Loucy (cell line): ENCODE results near the gene LRIG1.

Experiments
- H2AFZ ChIP-seq: fragments of 200-600 bp; sonication (generic); 2 replicates; pipeline ENCODE4 v1.6.0; 2016; ENCODE audit warnings: antibody characterized with exemption, mild to moderate bottlenecking, low read length, moderate library complexity
- H3F3A ChIP-seq: fragments of 200-600 bp; 2 replicates; pipeline ENCODE4 v1.6.0; 2016; ENCODE audit warnings: antibody characterized with exemption, low read depth, mild to moderate bottlenecking
- H3K27me3 ChIP-seq: fragments of 200-600 bp; sonication (generic); 2 replicates; pipeline ENCODE4 v1.6.1; 2014; ENCODE audit warnings: low read length, mild to moderate bottlenecking; ENCODE audit not compliant: insufficient read depth, poor library complexity, severe bottlenecking
- H3K36me3 ChIP-seq: fragments of 200-600 bp; sonication (generic); 2 replicates; pipeline ENCODE4 v1.6.1; 2016; ENCODE audit warnings: low read length; ENCODE audit not compliant: insufficient read depth
- H3K4me1 ChIP-seq: fragments of 200-600 bp; sonication (generic); 2 replicates; pipeline ENCODE4 v1.5.1; 2014; ENCODE audit warnings: low read length, mild to moderate bottlenecking; ENCODE audit not compliant: insufficient read depth, poor library complexity, severe bottlenecking
- H3K4me2 ChIP-seq: fragments of 200-600 bp; sonication (generic); 2 replicates; pipeline ENCODE4 v1.6.0; 2014; ENCODE audit warnings: antibody characterized with exemption, low read length, low read depth, mild to moderate bottlenecking; ENCODE audit not compliant: poor library complexity, severe bottlenecking
- H3K4me3 ChIP-seq: fragments of 200-600 bp; sonication (generic); 2 replicates; pipeline ENCODE4 v1.5.1; 2014; ENCODE audit warnings: low read length, mild to moderate bottlenecking, mixed read lengths; ENCODE audit not compliant: poor library complexity, severe bottlenecking
- H3K79me2 ChIP-seq: fragments of 200-600 bp; sonication (generic); 2 replicates; pipeline ENCODE4 v1.6.1; 2014; ENCODE audit warnings: low read length; ENCODE audit not compliant: insufficient read depth
- H3K9ac ChIP-seq: fragments of 200-600 bp; sonication (generic); 2 replicates; pipeline ENCODE4 v1.6.0; 2014; ENCODE audit warnings: mild to moderate bottlenecking, low read depth, low read length, moderate library complexity; ENCODE audit not compliant: poor library complexity, severe bottlenecking
- H3K9me2 ChIP-seq: fragments of 200-600 bp; sonication (generic); replicated peaks from 2 replicates; pipeline ENCODE4 v1.6.1; 2016; ENCODE audit warnings: low read depth, low read length, mixed read lengths
- H3K9me3 ChIP-seq: fragments of 200-600 bp; sonication (generic); 2 replicates; pipeline ENCODE4 v1.6.1; 2014; ENCODE audit warnings: mild to moderate bottlenecking, antibody characterized with exemption, low read length, low read depth; ENCODE audit not compliant: insufficient read depth
- H4K20me1 ChIP-seq: fragments of 200-600 bp; sonication (generic); 2 replicates; pipeline ENCODE4 v1.6.0; 2014; ENCODE audit warnings: antibody characterized with exemption, low read length, mild to moderate bottlenecking; ENCODE audit not compliant: insufficient read depth, poor library complexity, severe bottlenecking
- EZH2phosphoT487 ChIP-seq: fragments of 200-600 bp; IDR thresholded peaks from 2 replicates; pipeline ENCODE4 v1.6.1; 2018; ENCODE audit warnings: antibody characterized with exemption, mild to moderate bottlenecking, moderate library complexity, borderline replicate concordance
- TF ChIP-seq, protein P1 (sequence below): fragments of 200-600 bp; sonication (generic); conservative IDR thresholded peaks from 2 replicates; pipeline ENCODE4 v1.5.1; 2014; ENCODE audit warnings: mild to moderate bottlenecking, antibody characterized with exemption, low read length

Gene LRIG1

DNA sequence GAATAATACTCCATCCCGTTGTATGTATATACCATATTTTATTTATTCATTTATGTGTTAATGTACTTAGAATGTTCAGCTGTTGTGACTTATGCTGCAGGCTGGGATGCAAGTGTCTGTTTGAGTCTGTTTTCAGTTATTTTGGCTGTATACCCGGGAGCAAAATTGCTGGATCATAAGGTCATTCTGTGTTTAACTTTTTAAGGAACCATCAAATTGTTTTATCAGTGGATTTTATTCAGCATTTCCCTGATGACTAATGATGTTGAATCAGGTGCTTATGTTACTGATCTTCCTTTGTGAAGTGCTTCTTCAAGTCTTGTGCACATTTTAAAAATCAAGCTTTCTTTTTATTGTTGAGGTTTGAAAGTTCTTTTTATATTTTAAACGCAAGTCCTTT is 161.9 kb downstream of the LRIG1 start:
- no peaks in the 10 kb centered on the region for H3K79me2 ChIP-seq
- H2AFZ ChIP-seq: no peak overlapping the region
- H3K27me3 ChIP-seq: no peaks in the 10 kb centered on the region
- no peak overlapping the region for H3K9ac ChIP-seq
- H3K4me3 ChIP-seq: no peak overlapping the region
- H3K9me2 ChIP-seq: no peaks in the 10 kb centered on the region
- no peaks in the 10 kb centered on the region for H3F3A ChIP-seq
- H3K9me3 ChIP-seq: no peaks in the 10 kb centered on the region
- TF ChIP-seq EZH2phosphoT487: no peak
- TF ChIP-seq, protein P1, sequence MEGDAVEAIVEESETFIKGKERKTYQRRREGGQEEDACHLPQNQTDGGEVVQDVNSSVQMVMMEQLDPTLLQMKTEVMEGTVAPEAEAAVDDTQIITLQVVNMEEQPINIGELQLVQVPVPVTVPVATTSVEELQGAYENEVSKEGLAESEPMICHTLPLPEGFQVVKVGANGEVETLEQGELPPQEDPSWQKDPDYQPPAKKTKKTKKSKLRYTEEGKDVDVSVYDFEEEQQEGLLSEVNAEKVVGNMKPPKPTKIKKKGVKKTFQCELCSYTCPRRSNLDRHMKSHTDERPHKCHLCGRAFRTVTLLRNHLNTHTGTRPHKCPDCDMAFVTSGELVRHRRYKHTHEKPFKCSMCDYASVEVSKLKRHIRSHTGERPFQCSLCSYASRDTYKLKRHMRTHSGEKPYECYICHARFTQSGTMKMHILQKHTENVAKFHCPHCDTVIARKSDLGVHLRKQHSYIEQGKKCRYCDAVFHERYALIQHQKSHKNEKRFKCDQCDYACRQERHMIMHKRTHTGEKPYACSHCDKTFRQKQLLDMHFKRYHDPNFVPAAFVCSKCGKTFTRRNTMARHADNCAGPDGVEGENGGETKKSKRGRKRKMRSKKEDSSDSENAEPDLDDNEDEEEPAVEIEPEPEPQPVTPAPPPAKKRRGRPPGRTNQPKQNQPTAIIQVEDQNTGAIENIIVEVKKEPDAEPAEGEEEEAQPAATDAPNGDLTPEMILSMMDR: no peak
- no peaks in the 10 kb centered on the region for H4K20me1 ChIP-seq
- no peaks in the 10 kb centered on the region for H3K36me3 ChIP-seq
- H3K4me2 ChIP-seq: no peak overlapping the region
- H3K4me1 ChIP-seq: peaks cover 27% of the 10 kb centered on the region

DNA sequence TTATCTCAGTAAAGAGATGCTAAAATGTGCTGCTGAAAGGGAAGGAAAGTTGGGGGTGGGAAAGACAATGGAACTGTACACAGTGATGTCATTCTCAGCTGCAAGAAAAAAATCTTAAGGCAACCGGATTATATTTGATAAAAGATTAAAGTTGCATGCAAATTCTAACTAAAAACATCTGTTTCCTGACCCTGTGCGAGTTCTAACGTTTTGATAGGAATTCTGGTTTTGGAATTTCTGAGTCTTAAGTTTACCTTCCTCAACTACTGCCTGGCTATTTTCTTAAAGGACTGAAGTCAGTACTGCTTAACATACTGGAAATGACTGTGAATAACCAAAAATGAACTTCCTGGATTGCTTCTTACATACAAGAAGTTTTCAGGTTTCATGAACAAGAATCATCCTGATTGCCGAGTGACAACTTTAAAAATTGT is 164.5 kb downstream of the LRIG1 start:
- Histone ChIP-seq H3K9me2 (no peaks in the 10 kb centered on the region), H3F3A (no peaks in the 10 kb centered on the region), H3K9ac (no peak overlapping the region), H3K79me2 (no peaks in the 10 kb centered on the region), H3K4me1 (peaks cover 24% of the 10 kb centered on the region), H3K9me3 (no peaks in the 10 kb centered on the region), H2AFZ (no peak overlapping the region), H4K20me1 (no peaks in the 10 kb centered on the region), H3K4me3 (no peak overlapping the region), H3K4me2 (no peak overlapping the region), H3K36me3 (no peaks in the 10 kb centered on the region), H3K27me3 (no peaks in the 10 kb centered on the region)
- TF ChIP-seq, protein P1: no peak
- no peak for TF ChIP-seq EZH2phosphoT487

DNA sequence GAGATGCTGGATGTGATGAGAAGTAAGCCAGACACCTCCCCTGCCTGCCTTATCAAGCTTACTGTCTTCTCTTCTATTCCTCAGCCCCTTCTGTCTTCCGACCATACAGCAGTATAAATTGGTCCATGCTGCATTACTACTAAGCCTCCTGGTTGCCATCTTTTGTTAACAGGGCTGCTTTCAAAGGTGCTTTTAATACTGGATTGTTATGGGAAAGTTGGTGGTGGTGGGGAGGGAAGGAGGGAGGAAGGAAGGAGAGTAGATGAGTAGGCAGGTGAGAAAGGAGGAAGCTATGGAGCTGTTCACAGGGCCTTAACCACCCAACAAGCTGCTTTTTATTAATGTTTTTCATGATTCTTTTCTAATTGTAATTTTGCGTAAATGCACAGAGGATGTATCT is 165.2 kb downstream of the LRIG1 start:
- Histone ChIP-seq H3F3A (no peaks in the 10 kb centered on the region), H2AFZ (no peak overlapping the region), H3K27me3 (no peaks in the 10 kb centered on the region), H3K4me3 (no peak overlapping the region), H3K4me1 (peaks cover 24% of the 10 kb centered on the region), H4K20me1 (no peaks in the 10 kb centered on the region), H3K4me2 (no peak overlapping the region), H3K9ac (no peak overlapping the region), H3K9me2 (no peaks in the 10 kb centered on the region), H3K79me2 (no peaks in the 10 kb centered on the region), H3K36me3 (no peaks in the 10 kb centered on the region), H3K9me3 (no peaks in the 10 kb centered on the region)
- TF ChIP-seq, protein P1: no peak
- no peak for TF ChIP-seq EZH2phosphoT487
